Activated CD4-positive, alpha-beta T cell treated with anti-CD3 and anti-CD28 coated beads for 24 hours (primary cell): ENCODE results near the gene EBF3.

Source experiments
- DNase-seq, 2 donors: peaks; one replicate each; pipeline ENCODE4 v3.0.0-alpha.2; 2020; ENCODE audit warnings: low read depth in 2 of 2

The EBF3 gene

DNA sequence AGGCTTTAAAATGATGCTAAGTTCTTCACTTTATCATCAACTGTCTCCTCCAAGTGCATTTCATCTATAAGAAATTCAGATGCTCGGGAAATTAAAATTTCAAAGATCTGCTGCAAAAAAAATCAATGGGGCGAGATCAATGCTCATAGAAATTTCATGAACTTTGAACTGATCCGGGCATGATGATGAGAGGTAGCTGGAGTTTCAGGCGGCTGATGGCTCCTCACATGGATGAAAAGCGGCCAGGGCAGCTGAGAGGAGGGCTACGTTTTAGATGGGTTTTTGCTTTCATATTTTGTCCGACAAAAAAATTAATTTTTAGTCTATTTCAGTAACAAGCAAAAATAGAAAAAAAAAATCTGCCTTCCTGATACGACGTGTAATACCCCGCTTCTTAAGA lies 109.9 kb downstream of the EBF3 start:
- no peak for DNase-seq

DNA sequence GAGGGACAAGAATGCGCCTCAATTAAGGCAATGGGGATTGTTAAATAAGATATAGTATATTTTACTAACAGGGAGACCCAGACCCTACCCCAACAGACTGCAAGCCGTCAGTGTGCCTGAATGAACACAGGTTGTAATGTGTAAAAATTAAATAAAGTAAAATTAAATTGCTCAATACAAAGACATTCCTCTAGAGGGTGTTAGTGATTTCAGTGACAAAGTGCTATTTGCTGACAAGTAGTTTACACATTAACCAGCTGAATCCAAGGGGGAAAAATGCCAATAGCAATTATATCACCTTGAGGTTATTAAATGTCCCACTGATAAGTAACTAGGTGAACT lies 110.5 kb downstream of the EBF3 start:
- no peak for DNase-seq

DNA sequence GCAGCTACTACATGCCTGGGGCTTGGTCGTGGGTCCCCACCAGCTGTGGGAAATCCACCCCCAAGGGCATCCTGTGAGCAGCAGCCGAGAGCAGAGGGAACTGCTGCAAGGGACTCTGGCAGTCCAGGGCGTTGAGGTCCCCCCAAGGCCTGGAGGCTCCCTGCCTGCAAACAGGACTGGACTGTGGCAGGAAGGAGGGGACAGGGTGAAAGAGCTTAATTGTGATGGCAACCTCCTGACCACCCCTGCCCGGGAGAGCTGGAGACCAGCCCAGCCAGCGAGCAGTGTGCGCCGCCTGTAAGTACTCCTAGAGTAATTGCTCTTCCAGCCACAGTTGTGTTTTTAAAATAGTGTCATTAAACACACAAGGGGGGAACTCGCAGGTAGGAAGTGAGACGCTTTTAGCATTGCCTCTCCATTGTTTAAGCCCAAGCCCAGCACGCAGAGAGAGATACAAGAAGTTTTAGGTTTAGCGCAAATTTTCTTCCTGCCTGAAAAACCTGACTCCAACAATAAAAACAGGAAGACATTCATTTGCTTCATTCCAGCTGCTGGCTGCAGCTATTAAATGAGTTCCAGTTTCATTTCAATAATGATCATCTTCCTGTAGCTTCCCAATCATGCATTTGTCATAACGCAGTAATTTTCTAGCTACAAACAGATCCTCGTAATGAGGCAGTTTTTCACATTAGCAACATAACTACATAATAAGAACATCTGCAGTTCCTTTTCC lies 111.1 kb downstream of the EBF3 start:
- no peak for DNase-seq

- no peak for DNase-seq
Observed at GRCh38 chr10:129851941-129852640, 112.0 kb downstream of the EBF3 start.

DNA sequence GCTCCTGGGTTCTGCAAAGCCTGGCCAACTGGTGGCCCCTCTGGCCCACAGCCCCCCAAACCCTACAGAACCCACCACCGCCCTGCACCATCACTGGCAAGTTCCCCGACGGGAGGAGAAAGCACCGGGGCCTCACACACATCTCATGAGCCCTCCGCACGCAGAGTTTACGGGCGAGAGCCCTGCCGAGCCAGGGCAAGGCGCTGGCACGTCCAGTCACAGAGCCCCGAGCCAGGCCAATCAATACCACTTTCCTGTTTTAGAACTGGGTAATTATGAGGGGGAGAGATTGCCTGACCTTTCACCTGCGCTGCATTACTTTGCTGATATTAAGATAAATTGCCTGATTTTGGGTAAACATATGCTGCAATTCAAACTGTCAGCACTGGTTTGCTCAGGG lies 113.3 kb downstream of the EBF3 start:
- no peak for DNase-seq

GRCh38 chr10:129850316-129850715 lies 113.8 kb downstream of the EBF3 start:
- no peak for DNase-seq

DNA sequence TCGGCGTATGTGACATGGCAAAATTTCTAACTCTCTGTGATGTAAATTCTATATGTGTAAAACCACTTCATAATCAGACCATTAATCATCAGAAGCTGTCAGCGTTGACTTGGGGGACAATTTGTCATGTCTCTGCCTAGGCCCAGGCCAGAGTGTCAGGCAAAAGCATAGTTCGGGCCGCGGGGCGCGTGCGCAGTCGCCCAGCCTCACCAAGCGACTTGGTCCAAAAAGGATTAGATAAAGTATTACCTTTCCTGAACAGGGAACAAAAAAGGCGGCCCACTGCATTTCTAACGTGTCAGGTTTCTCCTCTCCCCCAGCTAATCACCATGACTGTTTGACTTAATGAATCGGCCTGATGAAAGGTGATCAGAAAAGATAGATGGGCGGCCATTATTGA lies 114.2 kb downstream of the EBF3 start:
- no peak for DNase-seq

DNA sequence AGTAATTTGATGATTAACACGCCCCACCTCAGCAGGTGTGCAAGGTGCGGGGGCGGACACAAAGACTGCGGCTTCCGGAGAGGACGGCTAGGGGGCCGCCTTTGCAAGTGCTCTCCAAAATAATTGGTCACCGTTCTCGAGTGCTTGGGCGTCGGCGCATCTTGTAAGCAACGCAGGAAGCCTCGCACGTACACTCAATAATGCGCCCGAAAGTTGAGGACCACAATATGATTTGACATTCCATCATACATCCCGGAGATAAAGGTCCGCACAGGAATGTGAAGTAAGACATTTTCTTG lies 114.7 kb downstream of the EBF3 start:
- DNase-seq: no peak

GRCh38 chr10:129848696-129849451 lies 115.2 kb downstream of the EBF3 start:
- no peak for DNase-seq

- DNase-seq: no peak
Observed at GRCh38 chr10:129847741-129848483, 116.2 kb downstream of the EBF3 start.

DNA sequence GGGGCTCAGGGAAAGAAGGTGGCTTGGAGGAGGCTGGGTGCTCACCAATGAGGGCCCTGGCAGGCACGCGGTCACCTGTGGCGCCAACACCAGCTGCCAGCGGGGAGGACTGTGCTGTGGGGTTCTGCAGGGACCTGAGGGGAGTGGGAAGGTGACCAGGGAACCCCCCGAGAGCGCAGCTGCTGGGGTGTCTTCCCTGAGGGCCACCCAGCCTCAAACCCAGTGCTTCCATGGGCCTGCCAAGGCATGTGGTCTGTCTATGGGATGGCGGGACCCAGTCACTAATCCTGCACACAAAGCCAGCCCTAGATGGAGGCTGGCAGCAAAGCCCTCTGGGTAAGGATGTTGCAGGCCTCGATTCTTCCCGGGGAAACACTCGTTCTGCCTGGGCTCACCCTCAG lies 117.1 kb downstream of the EBF3 start:
- no peak for DNase-seq

DNA sequence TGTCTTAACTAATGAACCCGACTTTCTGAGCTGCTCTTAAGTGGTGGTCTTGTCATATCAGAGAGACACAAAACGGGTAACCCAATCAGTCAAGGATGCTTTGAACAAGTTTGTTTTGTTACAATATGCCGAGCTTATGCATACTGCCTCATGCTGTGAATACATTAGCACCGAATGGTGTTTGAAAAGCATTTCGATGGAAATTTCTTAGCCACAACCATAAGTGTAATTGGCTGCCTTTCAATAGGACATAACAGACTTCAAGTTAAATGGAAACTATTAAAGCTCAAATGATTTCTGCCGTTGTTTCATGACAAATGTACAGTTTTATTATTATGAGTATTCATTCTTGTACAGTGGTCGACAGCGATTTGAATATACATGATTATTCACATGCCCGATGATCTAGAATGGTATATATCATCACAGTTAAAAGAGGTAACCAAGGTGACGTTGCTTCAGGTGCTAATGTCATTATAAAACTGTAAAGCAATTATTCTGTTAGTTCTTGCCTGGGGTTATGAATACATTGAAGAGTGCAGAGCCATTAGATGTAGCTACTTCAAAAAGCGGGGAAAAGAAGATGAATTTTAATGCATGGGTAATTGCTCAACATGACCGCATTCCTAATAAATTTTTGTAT lies 118.8 kb downstream of the EBF3 start:
- DNase-seq: no peak

- no peak for DNase-seq
Observed at GRCh38 chr10:129844216-129844766, 119.8 kb downstream of the EBF3 start.

GRCh38 chr10:129843702-129844101 lies 120.4 kb downstream of the EBF3 start:
- no peak for DNase-seq

GRCh38 chr10:129843131-129843541 lies 120.9 kb downstream of the EBF3 start:
- no peak for DNase-seq

DNA sequence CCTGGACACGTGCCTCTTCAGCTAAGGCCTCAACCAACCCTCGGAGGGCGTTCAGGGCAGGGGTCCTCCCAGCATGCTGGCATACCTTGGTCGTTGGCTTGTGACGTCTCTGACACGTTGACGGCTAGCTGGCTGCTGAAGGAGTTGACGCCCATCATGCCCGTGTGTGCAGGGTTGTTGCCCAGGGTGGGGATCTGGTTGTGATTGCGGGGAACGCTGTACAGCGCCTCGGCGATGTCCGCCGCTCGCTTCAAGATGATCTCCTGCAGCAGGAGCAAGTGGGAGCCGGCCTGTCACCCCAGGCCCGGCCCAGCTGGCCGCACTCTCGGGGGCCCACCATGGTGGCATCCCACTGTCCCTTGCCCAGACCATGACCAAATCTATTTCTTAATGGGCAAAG lies 122.0 kb downstream of the EBF3 start:
- DNase-seq: no peak

DNA sequence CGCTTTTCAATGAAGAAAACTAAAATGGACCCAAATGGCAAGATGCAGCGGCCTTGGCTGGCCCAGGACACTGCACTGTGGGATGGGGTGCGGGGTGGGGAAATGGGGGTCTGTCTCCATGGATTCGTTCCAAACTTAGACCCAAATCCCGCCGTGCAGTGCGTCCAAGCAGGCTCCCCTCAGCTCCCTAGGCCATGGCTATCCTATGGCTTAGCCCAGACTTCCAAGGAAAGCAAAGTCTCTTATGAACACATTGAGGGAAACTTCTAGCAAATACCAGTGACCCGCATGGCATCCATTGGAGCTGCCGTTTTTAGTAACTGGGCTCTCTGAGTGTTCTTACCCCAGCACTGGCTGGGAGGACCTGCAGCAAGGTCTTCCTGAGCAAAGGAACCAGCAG lies 122.5 kb downstream of the EBF3 start:
- DNase-seq: no peak

- no peak for DNase-seq
Observed at GRCh38 chr10:129841071-129841470, 123.0 kb downstream of the EBF3 start.

DNA sequence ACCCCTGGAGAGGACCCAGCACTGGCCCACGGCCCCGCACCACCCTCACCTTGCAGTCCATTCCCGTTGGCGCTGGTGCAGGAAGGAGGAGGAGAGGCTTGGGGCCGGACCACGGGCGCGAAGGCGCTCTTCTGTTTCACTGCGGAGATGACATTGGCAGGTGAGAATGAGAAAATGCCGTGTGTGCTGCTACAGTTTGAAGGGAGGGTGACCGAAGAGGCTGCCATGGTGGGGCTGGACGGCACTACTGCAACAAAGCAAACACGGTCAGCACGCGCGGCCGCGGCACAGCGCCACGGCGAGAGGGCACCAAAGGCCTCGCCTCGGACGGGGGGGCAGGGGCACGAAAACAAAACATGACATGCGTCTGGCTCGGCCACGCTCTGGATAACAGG lies 123.9 kb downstream of the EBF3 start:
- DNase-seq: no peak

- DNase-seq: no peak
Observed at GRCh38 chr10:129839285-129840195, 124.5 kb downstream of the EBF3 start.

GRCh38 chr10:129838794-129839193 lies 125.3 kb downstream of the EBF3 start:
- no peak for DNase-seq
